Stimulated activated CD4-positive, alpha-beta T cell treated with anti-CD3 and anti-CD28 coated beads, Interleukin-12 subunit alpha, Interleukin-12 subunit beta, amount 100 ng/mL, for 4 hours (primary cell): ENCODE data around the gene CEACAM18.
"Not testable (repeated sequence)": the region's sequence is repeated elsewhere in the genome, so short reads cannot be mapped to it uniquely, and the experiment has no call there.

Experiments
- DNase-seq: peaks from one replicate; pipeline ENCODE4 v3.0.0-alpha.2; 2020

The CEACAM18 gene

DNA sequence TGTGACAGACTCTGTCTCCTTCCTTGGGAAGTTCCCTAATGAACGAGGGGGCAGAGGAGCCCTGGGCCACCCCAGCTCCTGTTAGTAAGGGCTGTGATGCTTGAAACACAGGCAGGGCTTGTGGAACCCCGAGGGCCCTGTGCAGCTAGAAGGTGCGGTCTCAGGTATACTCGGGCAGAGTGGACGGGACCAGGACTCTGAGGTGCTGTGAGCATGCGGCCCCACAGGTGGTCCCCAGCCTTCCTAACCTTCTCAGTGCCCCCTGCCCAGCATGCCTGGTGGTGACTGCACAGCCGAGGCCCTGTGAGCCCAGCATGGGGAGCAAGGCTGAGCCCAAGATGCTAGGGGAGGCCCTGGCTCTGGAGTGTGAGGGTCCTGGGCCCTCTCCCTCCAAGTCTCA, 16.1 kb upstream of the CEACAM18 start:
- no peak for DNase-seq

DNA sequence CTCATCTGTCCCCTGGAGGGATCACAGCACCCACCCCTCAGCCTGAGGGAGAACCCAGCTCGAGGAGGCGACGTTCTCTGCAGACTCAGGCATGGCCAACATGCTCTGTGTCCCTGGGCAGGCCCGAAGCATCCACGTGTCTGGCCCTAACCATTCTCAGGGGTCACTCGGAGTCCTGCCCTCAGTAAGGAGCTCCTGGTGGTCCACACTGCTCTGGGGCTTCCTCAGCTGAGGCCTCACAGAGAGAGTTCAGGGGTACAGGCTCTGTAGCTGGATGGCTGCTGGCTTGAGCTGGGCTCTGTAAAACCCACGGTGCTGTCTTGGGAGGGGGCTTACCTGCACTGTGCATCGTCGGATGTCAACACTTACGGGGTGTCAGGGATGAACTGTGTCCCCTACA, 15.7 kb upstream of the CEACAM18 start:
- DNase-seq: no peak

DNA sequence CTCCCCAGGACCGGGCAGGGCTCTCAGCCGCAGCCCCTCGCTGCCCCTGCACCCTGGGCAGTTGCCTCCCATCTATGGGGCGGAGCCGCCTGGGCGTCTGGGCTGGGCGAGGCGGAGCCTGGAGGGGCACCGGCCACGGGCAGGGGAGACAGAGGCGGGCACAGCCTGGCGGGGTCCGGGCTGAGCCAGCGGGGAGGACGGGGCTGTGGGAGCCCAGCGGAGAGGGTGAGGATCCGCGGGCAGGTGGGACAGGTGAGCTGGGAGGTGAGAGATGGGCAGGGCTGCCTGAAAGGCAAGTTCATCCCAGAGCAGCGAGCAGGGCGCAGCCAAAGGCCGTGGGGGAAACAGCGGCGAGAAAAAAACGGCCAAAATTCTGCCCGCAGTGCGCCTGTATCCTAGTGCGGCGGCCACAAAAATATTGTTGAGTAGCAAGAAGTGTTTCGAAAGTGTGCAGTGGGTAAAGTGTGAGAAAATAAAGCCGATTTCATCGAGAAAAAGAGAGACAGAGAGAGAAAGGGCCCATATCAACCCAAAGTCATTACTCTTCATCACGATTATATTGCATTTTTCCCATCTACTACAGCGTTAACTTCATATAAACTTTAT, 14.3 kb upstream of the CEACAM18 start:
- DNase-seq: not testable (repeated sequence)

DNA sequence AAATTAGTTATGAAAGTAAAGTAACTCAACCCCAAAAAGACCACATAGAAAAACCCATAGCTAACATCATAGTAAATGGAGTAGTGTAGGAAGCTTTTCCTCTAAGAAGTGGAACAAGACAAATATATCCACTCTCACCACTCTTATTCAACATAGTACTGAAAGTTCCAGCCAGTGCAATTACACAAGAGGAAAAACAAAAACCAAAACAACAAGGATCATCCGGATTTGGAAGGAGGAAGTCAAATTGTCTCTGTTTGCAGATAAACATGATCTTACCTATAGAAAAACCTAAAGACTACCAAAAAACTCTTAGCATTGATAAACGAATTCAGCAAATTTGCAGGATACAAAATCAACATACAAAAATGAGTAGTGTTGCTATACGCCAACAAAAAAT, 11.6 kb upstream of the CEACAM18 start:
- DNase-seq: no peak

DNA sequence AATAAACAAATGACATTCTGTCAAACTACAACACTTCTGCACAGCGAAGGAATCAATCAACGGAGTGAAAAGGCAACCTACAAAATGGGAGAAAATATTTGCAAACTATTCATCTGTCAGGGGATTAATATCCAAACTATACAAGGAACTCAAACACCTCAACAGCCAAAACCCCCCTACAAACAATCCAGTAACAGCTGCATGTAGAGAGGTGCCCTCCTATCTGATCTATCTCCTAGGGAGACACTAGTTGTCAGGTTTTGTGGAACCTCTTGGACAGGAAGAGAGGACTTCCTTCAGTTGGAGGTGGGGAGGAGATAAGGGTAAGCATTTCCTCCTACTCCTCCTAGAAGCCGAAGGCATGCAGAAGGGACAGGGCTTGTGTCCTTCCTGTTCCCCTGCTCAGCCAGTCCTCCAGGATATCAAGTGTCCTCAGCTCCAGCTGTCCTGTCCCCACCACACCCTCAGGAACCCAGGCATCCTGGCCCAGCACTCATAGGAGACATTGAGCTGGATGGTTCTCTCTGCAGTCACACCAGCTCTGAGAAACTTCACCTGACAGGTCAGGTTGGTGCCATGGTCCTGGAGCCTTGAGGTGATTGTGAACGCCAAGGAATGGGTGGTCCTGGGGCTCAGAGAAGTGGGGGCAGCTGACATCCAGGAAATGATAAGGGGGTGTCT, 10.3 kb upstream of the CEACAM18 start:
- no peak for DNase-seq

DNA sequence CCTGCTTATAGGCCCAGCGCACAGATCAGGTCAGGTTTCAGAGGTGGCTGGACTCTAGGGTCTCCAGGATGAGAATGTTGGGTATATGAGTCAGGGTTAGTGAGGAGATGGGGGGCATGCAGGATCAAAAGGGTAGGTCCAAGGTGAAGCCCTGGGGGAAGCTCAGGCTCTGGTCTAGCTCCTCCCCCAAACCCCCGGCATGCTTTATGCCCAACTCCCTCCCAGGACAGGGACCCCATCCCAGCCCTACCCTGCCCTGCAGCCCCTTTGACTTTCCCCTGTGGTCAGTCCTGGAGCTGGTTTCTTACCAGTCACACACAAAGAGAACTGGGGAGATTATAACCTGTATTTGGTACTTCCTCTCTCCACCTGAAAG, 9.8 kb upstream of the CEACAM18 start:
- DNase-seq: no peak

DNA sequence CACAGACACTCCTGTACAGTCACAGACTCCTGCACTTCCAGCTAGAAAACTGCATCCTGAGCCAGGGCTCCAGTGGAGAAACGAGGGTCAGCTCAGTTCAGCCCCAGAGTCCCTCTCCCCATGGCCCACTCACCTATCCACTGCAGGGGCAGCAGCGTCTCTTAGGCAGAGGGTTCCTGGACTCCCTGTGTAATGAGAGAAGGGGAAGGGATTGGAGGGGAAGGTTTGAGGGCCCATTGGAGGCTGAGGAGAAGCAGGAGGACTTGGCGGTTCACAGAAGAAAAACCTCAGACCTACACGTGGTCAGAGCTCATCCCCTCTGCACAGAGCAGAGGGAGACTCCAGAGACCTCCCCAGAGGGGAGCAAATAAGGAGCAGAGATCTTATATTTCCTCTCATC, 9.2 kb upstream of the CEACAM18 start:
- DNase-seq: no peak

DNA sequence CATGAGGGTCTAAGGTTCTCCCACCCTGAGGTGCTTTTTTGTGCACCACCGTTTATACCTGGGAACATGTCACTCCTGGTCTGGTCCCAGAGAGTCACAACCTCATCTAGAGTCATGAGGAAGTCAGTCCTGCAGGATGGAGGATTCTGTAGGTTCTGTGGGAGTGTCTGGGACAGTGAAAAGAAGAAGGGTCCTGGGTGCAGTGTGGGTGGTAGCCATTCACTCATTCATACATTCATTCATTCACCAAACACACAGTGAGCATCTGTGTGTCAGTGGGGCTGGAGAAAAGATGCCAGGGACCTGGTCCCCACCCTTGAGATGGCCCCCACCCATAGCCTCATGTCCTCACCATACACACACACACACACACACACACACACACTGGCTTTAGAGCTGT, 8.7 kb upstream of the CEACAM18 start:
- no peak for DNase-seq

DNA sequence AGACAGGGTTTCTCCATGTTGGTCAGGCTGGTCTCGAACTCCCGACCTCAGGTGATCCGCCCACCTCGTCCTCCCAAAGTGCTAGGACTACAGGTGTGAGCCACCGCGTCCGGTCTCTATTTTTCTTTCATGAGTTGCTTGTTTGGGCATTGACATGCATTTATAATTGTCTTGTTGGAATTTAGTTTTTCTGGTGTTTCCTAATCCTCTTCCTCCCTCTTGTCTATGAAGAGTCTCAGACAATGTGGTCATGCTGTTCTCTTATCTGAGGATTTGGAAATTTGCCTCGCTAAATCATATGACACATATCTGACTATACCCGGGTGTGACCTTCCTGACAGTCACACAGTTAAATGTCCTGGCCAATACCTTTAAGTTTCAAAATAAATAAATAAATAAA, 7.4 kb upstream of the CEACAM18 start:
- DNase-seq: no peak

DNA sequence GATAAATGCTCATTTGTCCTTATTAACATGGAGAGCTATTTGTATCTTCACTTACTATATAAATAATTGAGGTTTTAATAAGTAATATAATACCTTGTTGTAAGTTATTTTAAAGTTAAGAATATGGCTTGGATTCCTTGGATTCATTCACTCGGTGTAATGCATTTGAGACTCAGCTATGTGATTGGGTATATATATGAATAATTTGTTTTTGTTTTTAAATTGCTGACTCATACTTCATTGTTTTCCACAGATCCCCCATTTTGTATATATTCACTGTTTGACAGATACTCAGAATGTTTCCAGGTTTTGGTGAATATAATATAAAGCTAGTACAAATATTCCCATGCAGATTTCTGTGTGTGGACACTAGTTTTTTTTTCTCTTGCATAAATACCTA, 6.8 kb upstream of the CEACAM18 start:
- no peak for DNase-seq

DNA sequence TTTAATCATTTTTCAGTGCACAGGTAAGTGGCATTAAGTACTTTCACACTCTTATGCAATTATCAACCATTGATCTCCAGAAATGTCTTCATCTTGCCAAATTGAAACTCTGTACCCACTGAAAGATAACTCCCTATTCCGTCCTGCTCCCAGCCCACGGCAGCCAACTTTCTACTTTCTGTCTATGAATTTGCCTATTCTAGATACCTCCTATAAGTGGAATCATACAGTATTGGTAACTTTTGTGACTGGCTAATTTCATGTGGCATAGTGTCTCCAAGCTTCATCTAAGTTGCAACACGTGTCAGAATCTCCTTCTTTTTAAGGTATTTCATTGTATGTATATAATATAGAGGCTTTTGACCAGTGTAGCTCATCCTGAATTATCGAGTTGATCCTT, 5.7 kb upstream of the CEACAM18 start:
- DNase-seq: no peak

DNA sequence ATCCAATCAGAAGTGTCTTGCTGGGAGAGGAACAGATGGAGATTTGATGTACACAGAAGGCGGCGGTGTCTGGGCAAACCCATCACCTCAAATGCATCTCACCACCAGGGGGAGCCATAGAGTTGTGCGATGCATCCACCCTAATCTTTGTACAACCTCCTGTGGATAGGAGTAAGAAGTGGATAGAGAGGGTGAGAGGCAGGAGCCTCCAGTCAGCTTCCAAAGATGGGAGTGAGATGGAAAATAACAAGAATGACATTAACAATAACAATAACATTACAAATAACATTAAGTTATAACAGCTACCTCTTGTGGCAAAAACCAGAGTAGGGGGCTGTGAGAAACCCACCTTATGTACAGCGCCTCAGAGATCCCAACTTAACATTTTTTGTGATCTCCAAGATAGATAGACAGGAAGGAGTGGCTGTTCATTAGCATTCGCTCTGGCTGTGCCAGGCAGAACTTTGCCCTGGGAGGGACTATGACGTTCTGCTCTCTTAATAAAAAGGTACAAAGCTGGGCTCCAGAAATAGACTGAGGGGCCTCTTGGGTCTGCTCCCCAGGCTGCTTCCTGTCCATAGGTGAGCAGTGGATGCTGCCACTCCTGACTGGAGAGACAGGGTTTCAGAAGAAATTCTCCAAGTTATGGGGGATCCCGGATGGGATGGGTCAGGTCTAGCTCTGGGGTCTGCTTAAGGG, 5.2 kb upstream of the CEACAM18 start:
- DNase-seq: peak; percentile 87

DNA sequence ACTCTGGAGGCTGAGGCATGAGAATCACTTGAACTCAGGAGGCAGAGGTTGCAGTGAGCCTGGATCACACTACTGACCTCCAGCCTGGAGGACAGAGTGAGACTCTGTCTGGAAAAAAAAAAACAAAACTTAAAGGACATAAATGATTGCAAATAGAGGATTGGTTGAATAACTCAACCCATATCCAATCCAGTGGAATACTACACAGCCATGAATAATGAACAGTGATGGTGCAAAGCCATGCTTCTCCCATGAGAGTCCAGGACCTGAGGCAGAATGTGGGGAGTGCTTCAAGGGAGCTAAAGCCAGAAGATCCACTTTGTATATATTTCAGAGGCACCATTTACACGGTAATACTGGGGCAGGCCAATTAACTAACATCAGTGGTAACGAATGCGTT, 2.2 kb upstream of the CEACAM18 start:
- no peak for DNase-seq

DNA sequence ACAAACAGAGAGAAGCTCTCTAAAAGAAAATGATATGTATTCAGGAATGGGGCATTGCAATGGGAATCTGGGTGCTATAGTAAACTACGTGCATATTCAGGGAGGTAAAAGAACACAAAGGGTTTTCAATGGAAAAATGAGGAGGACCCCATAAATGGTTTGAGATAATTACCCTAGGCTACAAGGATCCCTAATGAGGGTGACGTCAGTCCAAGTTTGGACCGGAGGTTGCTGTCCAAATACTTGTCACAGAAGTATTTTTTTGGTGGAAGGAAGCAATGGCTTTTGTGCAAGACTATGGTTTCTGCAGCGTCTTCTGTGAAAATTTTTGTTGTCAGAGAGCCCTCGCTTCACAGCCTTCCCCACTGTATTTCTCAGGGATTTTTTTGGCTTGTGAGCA, 995 bp upstream of the CEACAM18 start:
- DNase-seq: no peak

DNA sequence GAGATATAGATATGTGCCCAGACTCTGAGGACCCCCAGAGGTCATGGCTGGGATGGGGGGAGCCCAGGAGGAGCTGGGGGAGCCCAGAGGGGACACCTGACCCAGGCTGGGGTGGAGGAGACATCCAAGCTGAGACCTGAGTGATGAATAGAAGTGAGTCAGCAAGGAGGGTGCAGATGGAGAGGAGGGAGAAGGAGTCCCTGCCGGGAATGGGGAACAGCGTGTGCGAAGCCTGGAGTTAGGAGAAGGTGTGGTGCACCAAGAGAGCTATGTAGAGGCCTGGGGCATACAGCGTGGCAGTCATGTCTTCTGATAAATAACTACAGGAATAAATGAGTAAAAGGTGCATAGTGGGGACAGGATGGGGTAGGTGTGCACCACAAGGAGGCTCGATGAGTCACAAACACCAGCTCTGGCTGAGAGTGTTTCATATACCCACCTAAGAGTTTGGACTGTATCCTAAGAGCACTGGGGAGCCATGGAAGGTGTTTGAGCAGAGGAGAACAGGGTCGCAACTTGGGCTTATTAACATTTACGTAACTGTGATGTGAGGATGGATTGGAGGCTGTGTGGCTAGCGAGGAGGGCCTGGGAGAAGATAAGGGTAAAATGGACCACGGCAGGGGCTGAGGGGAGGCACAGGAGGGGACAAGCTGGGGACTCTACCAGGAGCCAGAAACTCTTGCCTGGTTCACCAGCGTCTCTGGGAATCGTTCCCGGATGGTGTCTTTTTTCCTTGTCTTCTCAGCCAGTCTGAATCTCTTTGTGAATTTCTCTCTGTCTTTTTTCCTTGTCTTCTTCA, 1.4 kb downstream of the CEACAM18 start:
- peak; percentile 20 for DNase-seq

DNA sequence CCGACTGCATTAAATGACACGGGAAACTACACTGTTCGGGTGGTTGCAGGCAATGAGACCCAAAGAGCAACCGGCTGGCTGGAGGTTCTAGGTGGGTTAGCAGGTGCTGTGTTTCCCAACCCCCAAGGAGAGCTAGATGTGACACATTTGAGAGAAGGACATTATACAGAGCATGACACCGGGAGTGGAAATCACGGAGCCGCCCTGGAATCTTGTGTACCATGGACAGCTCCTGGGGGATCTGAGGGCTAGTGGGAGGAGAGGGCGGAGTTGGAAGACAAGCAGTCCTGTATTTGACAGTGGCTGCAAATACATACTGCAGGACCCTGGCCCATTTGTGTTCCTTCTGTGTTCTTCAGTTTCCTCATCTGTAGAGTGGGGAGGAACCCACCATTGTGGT, 2.3 kb downstream of the CEACAM18 start:
- peak; percentile 22 for DNase-seq

DNA sequence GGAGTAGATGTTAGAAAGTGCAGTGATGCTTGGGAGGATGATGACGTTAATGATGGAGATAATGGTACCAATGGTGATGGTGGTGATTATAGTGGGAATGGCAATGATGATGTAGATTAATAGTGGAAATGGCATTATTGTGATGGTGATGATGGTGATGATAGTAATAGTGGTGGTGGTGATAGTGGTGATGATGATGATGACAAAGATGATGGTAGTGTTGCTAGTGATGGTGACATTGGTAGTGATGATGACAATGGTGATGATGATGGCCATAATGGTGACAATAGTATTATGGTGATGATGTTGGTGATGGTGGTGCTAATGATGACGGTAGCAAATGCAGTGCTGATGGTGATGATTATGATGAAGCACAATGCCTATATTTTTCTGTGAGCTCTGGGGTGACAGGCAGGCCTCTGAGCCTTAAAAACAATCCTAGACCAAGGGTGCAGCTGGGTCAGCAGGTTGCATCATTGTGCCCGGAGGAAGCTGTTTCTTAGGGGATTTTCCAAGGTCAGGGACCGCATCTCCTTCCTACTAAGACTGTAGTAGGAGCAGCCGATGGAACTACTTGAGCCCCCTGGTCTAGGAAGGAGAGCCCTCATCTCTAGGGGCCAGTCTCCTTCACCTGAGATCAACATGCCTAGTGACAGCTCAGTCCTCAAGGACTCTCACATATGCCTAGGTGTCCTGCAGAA, 7.8 kb downstream of the CEACAM18 start:
- no peak for DNase-seq

DNA sequence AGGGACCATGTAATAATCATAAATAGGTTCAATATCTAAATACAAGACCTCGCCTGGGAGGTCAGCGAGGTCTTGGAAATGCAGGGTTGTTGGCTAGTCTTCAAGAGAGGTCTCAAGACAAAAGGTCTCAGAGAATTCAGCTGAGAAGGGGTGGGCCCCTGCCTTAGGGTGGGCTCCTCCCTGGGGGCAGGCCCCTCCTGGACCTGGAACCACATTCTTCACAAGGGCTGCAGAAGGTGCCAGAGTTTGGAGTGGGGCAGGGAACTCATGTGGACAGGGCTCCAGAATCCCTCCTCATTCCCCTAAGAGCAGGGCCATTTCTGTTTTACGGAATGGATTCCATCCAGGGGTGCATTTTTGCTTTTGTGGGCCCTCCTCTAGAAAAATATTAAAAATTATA, 10.2 kb downstream of the CEACAM18 start:
- DNase-seq: no peak

DNA sequence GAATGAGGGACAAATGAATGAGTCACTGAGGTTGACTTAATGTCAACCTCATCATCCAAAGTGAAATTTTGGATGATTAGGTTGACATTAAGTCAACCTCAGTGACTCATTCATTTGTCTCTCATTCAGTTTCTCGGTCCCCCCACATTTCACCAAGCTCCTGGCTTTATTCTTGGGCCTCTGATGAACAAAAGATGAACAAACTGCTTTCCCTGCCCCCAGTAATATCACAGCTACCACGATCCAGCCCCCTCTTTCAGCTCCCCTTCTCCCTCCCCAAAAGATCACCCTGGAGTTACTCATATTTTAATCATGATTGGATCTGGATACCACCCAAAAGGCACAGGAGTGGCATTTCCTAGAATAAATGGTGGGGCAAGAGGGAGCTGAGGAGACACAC, 10.8 kb downstream of the CEACAM18 start:
- DNase-seq: no peak

DNA sequence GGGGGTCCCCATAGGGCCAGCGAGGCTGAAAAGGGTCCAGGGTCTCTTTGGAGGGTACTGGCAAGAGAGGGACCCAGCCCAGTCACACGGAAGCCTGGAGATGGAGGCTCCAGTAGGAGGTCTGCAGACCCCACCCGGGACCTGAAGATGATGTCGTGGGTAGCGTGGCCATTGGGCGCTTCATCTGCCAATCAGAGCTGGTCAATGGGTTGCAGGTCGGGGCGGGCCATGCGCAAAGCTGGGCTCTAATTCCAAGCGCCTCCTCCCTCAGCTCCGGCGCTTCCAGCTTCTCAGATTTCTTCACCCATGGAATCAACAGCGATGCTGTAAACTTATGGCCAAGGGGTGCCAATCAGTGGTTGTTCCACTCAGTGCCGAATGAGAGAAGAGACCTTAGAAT, 12.3 kb downstream of the CEACAM18 start:
- no peak for DNase-seq

DNA sequence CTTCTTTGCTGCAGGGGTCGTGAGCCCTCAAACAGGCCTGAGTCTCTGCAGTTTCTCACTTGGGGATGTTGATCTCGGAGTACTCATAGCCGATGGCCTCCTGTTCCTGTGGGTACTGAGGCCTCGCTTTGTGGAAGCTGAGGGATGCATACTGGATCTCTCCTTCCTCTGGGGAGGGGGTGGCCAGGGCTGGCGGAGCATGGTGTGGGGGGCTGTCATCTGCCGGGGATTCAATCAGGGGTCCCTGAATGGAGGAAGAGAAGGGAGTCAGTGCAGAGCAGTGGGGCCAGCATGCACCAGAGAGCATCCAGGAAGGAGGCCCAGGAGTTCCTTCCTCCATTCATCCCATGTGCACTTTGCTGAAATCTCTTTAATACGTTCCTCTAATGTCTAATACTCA, 13.2 kb downstream of the CEACAM18 start:
- no peak for DNase-seq

DNA sequence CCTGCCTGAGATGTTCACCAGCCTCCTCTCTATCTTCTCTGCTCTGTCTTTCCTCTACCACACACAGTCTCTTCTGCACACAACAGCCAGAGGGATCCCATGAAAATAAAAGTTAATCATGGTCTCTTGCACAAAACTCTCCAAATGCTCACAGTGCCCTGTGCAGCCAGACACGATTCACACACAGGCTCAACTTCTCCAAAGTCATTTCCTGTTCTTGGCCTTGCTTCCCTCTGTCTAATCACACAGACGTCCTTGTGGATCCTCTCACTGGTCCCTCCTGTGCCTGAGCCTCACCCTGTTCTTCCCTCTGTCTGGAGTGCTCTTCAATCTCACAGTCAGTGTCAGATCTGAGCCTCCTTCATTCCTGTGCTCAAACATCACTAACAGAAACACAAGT, 15.4 kb downstream of the CEACAM18 start:
- DNase-seq: no peak

DNA sequence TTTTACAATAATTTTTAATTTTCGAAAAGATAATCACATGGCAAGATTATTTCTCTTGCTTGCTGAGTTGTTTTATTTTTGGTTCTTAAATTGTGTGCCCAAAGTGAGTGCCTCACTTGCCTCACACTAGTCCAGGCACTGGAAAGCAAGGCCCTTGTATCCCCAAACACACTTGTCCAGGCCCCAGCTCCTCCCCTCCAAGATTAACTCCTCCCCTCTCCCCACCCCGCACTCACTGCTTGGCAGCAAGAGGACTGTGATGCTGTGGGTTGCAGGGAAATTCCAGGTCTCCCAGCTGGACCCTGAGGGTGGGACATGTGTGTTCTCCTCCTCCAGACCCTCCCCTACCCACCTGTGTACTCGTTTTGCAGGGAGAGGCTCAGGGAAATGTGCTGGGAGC, 19.3 kb downstream of the CEACAM18 start:
- DNase-seq: no peak
